HEK293 (cell line): Measurements from ENCODE around the gene NEURL2.

Experiments used
- CTCF ChIP-seq: fragments of 450-650 bp; formaldehyde crosslinking; IDR thresholded peaks from 2 replicates; pipeline ENCODE4 v1.5.1; 2016; ENCODE audit warnings: missing biosample characterization, missing genetic modification characterization
- KLF8 ChIP-seq: fragments of 450-650 bp; formaldehyde crosslinking; IDR thresholded peaks from 2 replicates; pipeline ENCODE4 v1.5.1; 2016; ENCODE audit warnings: missing biosample characterization, missing genetic modification characterization
- REST ChIP-seq: fragments of 450-650 bp; formaldehyde crosslinking; IDR thresholded peaks from 2 replicates; pipeline ENCODE4 v1.5.1; 2016; ENCODE audit warnings: missing biosample characterization, missing genetic modification characterization
- ZFHX2 ChIP-seq: fragments of 450-650 bp; formaldehyde crosslinking; conservative IDR thresholded peaks from 2 replicates; pipeline ENCODE4 v1.5.1; 2016; ENCODE audit warnings: missing biosample characterization, missing genetic modification characterization
- ZNF324 ChIP-seq: fragments of 450-650 bp; formaldehyde crosslinking; IDR thresholded peaks from 2 replicates; pipeline ENCODE4 v1.5.1; 2016; ENCODE audit warnings: missing biosample characterization, missing genetic modification characterization

GRCh38 chr20:45840700-45841198 is 50.3 kb downstream of the NEURL2 start:
- TF ChIP-seq REST (no peak), CTCF (tag by site-specific recombination) (no peak), ZFHX2 (tag by site-specific recombination) (no peak), ZNF324 (tag by site-specific recombination) (no peak), KLF8 (no peak)
